Epithelial cell of alveolus of lung (primary cell): ENCODE data around the gene TST. TPM values are rescaled to one million over a fixed set of nuclear protein-coding genes. Genes with fewer than 3 reads are reported as not detected.

ENCODE experiments used
- total RNA-seq: library from RNA; depleted of rRNA; stranded (reverse); fragments of >200 nt; gene quantifications from 2 replicates; pipeline ENCODE4 v1.2.1, GENCODE V29; 2015

Gene TST
- 59.6 and 59.8 TPM in 2 replicates for total RNA-seq

DNA sequence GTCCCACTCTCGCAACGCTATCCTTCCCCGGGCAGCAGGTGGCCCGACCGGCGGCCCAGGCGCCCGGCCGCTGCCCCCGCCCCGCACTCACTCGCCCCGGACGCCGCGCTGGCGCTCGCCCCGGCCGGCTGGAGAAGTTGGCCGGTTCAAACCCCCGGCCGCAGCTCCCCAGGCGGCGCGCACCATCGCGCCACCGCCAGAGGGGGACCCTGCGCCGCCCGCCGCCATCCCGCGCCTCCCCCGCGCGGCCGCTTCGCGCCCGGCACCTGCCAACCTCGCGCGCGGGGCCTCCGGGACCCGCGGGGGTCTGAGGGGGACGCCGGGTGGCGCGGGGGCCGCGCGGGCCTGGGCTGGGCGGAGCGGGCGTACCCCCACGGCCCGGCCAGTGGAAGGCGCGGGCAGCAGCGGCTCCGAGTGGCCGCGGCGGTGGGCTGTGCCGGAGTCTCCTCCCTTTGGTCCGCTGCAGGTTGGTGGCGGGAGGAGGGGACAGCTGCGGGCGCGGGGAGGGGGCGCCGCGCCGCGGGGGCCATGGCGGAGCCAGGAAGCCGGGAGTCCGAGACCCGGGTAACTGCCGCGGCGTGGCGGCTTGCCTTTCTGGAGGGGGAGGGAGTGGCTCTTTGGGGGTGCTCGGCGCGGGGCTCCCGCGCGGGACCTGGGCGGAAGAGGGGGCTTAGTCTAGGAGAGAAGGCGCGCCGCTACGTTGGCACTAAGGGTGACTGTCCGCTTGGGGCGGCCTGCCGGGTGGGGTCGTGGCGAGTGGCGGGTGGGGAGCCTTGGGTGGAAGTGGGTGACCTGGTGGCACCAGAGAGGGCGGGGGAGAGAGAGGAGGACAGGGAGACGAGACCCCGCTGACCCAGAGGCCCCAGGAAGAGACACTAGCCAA is at the start of gene TST, which contains the start of gene MPST:
Gene TST (minus strand): TSS at position 139 of the 883 bp plus-strand sequence. CDS start 715 bp downstream, outside the sequence.
Gene MPST (plus strand): TSS at position 434 of the 883 bp plus-strand sequence. CDS start 95 bp downstream, at position 529.

DNA sequence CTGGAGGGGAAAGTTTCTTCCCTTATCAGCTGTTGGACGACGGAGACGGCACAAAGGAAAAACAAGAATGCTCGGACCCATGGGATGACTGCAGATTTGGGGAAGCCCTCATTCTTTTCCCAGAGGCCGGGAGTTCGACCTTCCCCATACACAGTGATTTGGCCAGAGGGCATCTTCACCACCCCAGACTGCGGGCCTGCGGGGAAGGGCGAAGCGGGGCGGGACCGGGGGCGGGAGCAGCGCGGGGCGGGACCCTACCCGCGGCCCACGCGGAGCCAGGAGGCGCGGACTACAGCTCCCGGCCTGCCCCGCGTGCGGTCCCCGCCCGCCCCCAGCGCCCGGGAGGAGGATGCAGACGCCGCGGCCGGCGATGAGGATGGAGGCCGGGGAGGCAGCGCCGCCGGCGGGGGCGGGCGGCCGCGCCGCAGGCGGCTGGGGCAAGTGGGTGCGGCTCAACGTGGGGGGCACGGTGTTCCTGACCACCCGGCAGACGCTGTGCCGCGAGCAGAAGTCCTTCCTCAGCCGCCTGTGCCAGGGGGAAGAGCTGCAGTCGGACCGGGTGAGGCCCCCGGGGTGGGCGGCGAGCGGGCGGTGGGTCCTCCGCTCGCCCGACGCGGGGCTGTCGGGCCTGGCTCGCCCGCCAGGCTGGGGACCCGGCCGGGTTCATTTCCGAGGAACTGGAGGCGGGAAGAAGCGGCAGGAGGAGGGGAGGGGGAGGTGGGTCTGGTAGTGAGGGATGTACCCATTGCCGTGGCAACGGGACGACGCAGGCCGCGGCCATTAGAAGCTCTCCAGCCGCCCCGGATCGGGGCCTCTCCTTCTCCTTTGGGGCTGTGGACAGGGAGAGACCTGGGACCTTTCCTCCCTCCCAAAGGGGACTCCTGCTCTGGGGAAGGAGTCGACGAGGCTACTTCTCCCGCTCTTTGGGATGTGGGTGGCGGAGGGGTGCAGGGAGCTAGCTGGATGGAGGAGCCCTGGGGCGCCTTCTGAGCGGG is 32.4 kb upstream of the TST start, which contains the start of gene KCTD17:
Gene KCTD17 (plus strand): TSS at position 352 of the 995 bp plus-strand sequence. CDS start 19 bp downstream, at position 371.

Other genes with a start within 250 kb of the TST start
- gene IFT27, start 243.3 kb downstream of the TST start, total RNA-seq, result 15.3 and 23.8 TPM in 2 replicates
- gene PVALB, start 202.4 kb downstream of the TST start, total RNA-seq, result not detected in 2 replicates
- gene NCF4, start 158.4 kb downstream of the TST start, total RNA-seq, result not detected in 2 replicates
- under 0.01 TPM in 1 of 2 replicates, not detected in the other for gene CSF2RB, start 105.8 kb downstream of the TST start, total RNA-seq
- gene MPST, start 295 bp upstream of the TST start, total RNA-seq, result 129 and 155 TPM in 2 replicates
- gene KCTD17, start 32.3 kb upstream of the TST start, total RNA-seq, result 23.6 and 42.4 TPM in 2 replicates
- gene TMPRSS6, start 90.3 kb upstream of the TST start, total RNA-seq, result not detected in 2 replicates
- gene IL2RB, start 130.5 kb upstream of the TST start, total RNA-seq, result 0.52 and 0.64 TPM in 2 replicates
- gene C1QTNF6, start 168.8 kb upstream of the TST start, total RNA-seq, result 10.7 and 24.8 TPM in 2 replicates
- gene SSTR3, start 193.0 kb upstream of the TST start, total RNA-seq, result under 0.01 TPM in 1 of 2 replicates, not detected in the other
- gene RAC2, start 224.8 kb upstream of the TST start, total RNA-seq, result 32.8 and 71.8 TPM in 2 replicates